HG02588 (cell line): ENCODE data around the gene RBM20.
"Not testable (repeated sequence)": the region's sequence is repeated elsewhere in the genome, so short reads cannot be mapped to it uniquely, and the experiment has no call there.

ENCODE experiments used
- ATAC-seq: cut with Tn5 transposase; IDR thresholded peaks from one replicate; pipeline ENCODE4 v1.9.1; 2021; ENCODE audit warnings: mild to moderate bottlenecking, moderate library complexity; ENCODE audit not compliant: unreplicated experiment

Gene RBM20

DNA sequence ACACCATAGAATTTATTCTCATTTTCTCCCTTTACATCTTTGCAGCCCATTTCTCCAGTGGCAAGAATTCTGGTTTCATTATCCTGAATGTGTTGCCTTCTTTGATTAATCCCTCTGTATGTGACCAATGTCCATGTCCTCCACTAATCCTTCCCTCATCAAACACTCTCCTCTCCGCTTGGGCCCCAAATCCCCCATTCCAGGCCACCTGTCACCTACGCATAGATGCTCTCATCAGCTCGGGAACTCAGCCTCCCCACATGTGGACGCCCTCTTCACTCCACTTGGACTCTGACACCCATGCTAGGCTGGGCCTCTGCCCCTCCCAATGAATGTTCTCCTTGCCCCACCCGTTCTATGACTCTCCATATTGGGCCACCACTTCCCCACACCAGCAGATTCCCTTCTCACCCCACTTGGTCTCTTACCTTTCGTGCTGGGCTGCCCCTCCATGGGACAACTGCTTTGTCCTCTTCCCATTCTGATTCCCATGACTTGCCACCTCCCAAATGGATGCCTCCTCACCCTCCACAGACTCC, 18.7 kb upstream of the RBM20 start:
- ATAC-seq, result no peak

DNA sequence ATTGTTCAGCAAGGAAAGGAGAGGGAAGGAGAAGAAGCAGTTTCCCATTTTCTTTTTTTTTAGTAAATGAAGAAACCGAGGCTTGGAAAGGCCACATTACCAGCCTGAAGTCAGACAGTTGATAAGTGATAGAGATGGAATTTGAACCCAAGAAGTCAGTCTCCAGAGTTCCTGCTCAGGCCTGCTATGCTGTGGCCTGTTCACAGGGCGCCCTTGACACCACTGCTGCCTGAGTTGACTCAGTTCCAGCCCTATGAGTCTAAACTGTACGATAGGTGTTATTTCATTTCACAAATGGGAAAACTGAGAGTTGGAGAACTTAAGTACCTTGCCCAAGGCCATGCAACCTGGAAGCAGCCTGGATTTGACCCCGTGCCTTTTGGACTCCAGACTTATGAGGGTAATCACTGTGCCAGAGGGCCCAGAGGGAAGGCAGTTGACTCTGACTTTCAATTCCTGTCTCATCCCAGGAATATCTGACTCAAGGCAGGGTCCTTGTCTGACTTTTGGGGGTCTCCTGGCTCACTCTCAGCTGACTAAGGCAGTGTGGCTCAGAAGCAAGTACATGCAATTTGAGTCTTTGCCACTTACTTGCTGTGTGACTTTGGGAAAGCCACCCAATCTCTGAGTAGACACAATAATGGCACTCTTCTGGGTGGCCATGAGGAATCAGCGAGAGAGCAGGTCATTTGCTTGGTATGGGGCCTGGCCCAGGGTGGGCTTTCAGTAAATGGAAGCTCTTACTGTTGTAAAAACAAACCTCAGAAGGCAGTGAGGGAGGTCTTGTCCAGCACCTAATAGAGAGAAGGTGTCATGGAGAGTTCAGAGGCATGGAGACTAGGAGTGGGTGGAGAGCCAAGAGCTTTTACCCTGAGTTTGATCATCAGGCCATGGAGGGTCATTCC, 17.9 kb upstream of the RBM20 start:
- ATAC-seq, result no peak

- no peak for ATAC-seq
Observed at GRCh38 chr10:110628161-110628560, 16.0 kb upstream of the RBM20 start.

DNA sequence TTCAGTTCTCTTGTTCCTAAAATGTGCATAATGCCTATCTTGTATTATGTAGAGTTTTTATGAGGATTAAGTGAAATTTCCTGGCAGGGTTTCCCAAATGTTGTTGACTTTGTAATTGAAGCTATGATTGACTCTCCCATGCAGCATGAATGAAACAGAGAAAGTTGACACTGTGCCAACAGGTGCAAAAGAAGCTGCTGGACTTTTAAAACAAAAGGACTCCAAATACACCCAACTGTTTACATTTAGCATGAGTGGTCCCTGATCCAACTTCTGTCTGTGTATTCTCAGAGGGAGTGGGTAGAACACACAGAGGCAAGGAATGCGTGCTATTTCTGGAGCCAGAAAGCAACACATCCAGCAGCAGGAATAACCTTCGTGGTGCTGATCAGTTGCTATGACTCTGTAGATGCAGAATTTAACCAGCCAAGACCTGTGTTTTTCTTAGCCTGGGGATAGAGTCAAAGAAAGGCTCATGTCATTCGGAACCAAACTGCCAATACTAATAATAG, 14.4 kb upstream of the RBM20 start:
- ATAC-seq, result no peak

DNA sequence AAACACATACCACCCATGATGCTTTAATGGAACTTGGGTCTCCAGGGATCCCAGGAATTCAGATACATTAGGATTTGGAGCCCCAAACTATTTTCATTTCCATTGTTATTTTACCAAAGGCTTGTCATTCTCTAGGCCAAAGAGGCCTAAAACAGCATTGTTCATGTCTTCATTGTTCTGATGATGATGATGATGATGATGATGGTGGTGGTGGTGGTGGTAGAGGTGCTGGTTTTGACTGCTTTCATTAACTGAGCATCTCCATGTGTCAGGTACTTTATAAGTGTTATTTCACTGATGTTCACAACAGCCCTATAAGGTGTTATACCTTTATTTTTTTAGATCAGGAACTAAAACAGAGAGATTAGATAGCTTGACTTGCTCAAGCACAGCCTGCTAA, 12.2 kb upstream of the RBM20 start:
- no peak for ATAC-seq

DNA sequence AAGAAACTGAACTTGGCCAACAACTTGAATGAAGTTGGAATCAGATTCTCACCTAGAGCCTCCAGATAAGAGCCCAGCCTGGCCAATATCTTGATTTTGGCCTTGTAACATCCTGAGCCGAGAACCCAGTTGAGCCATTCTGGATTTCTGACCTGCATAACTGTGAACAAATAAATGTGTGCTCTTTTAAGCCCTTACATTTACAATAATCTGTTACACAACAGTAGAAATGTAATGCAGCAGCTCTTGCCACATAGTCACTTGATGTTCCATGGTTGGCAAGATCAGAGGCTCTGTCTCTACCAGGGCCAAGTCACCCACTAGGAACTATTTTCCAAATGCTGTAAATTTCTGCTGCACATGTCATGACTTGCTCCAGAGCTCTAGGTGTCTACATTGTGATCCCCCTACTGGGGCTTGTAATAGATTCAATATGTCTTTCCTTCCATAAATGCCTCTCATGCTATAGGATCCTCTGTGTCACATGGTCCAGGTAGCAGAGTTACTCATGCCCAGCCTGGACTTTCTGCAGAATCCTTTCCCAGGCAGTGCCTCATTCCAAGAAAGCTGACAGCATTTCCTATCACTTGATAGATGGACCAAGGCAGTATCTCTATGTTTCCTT, 11.4 kb upstream of the RBM20 start:
- ATAC-seq, result no peak

GRCh38 chr10:110634527-110635209, 9.5 kb upstream of the RBM20 start:
- no peak for ATAC-seq

- ATAC-seq, result no peak
Observed at GRCh38 chr10:110636572-110636931, 7.6 kb upstream of the RBM20 start.

- no peak for ATAC-seq
Observed at GRCh38 chr10:110636932-110637557, 7.1 kb upstream of the RBM20 start.

DNA sequence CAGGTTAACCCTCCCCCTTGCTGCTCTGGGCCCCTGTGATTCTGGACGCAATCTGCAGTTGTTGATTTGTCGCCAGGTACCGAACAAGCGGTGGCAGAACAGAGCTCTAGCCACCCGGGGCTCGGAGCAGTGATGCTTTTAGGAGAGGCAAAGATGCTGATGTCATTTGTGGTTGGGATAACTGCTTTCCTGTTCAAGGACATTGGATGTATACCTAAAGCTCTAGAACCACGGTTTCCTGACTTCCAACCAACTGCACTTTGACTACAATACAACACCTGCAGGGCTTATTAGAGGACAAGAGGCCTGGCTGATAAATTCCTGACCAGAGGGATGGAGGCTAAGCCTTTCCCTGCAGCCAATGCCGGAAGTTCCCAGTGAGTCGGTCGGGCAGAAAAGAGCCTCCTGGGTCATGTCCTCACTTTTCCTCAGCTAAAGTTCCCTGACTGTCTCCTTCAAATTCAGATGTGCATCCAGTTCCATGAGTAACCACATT, 6.5 kb upstream of the RBM20 start:
- no peak for ATAC-seq

- no peak for ATAC-seq
Observed at GRCh38 chr10:110638319-110638718, 5.8 kb upstream of the RBM20 start.

DNA sequence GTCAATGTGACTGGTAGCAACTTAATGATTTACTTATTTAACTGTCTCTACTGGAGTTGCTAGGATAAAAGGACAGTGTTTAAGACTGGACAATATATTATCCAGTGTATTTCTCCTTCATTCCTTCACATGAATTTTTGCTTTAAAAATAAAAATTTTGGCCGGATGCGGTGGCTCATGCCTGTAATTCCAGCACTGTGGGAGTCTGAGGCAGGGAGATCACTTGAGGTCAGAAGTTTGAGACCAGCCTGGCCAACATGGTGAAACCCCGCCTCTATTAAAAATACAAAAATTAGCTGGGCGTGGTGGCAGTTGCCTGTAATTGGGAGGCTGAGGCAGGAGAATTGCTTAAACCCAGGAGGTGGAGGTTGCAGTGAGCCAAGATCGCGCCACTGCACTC, 5.1 kb upstream of the RBM20 start:
- not testable (repeated sequence) for ATAC-seq

GRCh38 chr10:110639858-110640257, 4.3 kb upstream of the RBM20 start:
- not testable (repeated sequence) for ATAC-seq

GRCh38 chr10:110641256-110641655, 2.9 kb upstream of the RBM20 start:
- ATAC-seq, result no peak

DNA sequence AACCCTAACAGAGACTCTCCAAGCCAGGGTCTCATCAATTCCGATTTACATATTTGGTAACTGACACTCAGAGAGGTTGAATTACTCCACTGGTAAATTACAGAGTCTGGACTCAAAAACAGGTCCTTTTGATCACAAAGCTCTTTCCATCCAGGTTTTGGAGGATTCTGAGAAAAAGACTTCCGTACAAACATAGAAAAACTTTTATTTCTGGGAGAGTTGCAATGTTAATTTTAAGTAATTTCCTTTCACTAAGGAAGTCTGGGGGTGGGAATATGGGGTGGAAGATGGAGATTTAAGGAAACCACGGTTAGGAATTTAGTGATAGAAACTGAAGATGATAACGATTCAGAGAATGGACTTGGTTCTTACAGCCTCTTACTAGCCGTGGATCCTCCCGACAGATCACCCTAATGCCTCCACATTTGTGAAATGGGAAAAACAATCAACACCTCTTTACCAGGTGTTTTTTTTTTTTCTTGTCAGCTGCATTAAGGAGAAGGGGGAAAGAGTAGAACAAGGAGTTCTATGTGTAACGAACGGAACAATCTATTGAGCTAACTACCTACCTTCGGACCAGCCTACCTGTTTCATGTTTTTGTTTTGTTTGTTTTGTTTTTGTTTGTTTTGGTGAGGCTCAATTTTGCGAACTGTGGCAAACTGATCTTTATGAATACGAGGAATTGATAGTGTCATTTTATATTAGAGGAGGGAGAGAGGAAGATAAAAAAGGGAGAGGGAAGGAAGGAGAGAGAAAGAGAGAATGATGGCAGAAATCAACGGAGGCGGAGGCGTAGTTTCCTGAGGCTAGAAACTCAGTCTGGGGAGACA, 1.7 kb upstream of the RBM20 start:
- no peak for ATAC-seq

GRCh38 chr10:110643035-110643652, 992 bp upstream of the RBM20 start:
- no peak for ATAC-seq

GRCh38 chr10:110644598-110645462, 694 bp downstream of the RBM20 start:
- ATAC-seq, result no peak

GRCh38 chr10:110646417-110647135, 2.4 kb downstream of the RBM20 start:
- ATAC-seq, result no peak
